ENCODE results near the gene PRKCZ.

Gene PRKCZ

DNA sequence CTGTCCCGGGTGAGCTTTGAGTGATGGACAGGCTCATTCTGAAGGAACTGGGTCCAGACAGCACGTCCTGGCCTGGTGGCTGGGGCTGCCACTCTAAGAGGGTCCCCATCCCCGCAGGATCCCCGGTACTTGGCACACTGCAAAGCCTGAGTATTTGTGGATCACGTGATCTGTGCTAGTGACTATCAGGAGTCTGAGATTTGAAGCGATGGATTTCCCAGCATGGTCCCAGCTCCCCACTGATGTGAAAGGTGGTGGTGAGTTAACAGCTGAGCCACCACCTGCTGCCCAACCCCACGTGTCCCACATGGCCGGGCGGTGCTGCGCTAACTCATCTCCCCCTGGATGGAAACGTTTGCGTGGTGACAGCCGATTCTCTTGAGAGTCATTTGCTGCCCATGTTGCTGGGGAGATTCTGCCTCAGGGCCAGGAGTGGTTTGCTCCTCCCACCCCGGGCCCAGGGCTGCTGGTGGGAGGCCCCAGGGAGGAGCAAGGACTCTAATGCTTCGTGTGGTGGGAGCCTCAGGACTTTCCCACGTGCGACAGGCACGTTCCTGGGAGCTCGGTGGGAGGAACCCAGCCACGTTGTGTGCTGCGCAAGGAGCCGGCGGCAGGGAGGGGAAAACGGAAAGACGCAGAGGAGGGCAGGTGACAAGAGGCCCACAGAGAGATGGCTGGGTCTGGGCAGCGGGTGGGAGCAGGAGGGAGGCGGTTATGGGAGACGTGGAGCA, 129.2 kb downstream of the PRKCZ start:
- no peak for DNase-seq (ENCODE audit: low read depth)

DNA sequence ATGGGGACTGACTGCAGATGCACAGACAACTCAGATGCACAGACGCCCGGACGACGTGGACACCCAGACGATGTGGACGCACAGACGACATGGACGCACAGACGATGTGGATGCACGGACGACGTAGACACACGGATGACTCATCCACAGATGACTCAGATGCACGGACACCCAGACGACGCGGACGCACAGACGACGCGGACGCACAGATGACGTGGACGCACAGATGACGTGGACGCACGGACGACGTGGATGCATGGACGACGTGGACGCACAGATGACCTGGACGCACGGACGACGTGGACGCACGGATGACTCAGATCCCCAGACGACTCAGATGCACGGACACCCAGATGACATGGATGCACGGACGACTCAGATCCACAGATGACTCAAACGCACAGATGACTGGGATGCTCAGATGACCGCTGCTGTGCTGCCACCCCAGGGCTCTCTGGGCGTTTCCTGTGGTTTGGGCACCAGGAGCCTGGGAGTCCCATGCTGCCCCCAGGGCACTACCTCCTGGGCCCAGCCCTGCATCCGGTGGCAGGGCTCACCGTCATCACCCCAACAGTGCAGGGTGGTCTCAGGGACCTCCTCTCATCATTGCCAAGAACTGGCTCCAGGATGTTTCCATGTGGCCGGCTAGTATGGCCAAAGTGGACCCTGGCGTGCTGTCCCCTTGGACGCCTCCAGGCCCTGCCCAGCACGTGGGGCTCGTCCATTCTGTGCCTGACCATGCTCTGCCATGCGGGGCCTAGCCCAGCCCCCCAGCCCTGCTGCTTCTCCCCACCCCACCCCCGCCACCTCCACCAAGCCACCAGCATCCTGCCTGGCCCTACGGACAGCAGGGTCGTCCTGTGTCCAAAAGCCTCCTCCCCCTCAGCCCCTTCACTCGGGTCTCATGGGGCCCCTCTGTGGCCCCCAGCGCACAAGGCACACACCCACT, 130.4 kb downstream of the PRKCZ start:
- no peak for DNase-seq (ENCODE audit: low read depth)

DNA sequence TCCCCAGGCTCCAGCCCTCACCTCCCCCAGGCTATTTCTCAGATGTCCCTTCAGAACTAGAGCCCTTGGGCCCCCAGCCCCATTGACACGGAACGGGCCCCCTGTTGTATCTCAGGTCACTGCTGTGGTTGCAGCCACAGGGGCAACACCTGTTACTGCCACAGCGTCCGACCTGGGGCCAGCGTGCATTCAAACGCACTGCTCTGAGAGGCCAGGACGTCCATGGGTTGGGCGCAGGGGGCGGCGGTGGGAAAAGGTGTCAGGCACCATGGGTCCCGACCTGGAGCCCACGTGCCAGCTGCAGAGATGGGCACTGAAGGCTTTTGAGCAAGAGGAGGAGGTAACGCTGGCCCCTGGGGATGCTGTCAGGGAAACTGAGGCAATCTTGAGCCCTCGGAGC, 131.1 kb downstream of the PRKCZ start:
- DNase-seq (ENCODE audit: low read depth): no peak

DNA sequence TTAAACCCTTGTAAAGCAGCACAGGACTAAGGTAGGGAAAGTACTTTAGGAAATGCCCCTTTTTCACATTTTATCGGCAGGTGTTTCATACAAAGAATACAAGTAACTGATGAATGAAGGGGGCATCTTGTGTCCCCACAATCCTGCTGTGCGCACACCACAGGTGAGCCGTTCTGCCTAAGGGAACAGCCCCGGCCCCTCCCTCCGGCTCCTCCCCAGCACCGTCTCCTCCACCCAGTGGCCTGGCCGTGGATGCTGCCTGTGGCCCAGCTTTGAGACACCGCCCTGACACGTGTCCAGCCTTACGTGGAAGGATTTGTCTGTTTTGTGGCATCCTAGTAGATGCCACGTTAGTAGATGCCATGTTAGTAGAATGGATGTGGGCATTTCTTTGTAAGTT, 131.5 kb downstream of the PRKCZ start:
- no peak for DNase-seq (ENCODE audit: low read depth)

DNA sequence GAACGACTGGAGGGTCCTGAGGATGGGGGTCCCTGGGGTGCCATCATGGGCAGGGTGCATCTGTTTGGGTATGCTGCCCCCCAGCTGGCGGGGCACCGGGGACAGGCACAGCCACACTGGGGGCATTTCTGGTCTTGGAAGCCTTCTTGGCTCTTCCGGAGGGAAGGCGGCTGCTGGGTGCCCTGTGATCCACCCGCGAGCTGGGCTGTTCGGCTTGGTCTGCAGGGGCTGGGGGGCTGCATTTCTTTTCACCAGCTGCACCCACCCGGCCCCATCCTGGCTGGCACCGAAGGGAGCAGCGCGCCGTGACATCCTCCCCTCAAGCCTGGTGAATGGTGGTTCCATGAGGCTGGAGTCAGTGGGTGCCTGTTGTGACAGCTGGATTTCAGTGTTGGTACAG, 132.2 kb downstream of the PRKCZ start:
- no peak for DNase-seq (ENCODE audit: low read depth)

DNA sequence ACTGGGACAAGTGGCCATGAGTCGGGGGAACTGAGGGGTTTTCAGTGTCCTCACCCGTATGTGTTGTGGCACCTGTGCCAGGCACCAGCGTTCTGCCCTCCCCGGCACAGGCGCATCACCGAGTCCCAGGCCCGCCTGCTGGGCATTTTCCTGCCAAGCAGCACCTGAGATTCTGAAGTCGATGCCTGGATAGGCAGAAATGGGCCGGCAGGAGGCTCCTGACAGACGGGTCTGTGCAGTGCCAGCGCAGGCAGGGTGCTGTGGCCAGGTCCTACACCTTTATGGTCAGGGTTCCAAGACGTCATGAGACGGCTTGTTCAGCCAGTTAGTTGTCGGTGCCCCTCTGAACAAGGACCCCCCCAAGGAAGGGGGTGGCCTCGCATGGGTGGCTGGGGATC, 133.7 kb downstream of the PRKCZ start:
- DNase-seq (ENCODE audit: low read depth): no peak

DNA sequence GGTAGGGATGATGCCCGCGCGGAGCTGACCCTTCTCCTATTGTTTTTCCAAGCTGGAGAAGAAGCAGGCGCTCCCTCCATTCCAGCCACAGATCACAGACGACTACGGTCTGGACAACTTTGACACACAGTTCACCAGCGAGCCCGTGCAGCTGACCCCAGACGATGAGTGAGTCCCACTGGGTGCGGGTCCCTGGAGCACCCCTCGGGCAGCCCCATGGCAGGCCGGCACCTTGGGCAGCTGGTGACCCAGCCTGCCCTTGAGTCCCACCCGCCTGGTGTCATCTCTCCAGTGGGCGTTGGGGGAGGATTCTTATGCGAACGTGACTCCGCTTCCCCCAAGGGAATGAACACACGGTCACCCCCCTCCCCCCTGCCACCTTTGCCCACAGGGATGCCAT, 134.3 kb downstream of the PRKCZ start:
- DNase-seq (ENCODE audit: low read depth): no peak

DNA sequence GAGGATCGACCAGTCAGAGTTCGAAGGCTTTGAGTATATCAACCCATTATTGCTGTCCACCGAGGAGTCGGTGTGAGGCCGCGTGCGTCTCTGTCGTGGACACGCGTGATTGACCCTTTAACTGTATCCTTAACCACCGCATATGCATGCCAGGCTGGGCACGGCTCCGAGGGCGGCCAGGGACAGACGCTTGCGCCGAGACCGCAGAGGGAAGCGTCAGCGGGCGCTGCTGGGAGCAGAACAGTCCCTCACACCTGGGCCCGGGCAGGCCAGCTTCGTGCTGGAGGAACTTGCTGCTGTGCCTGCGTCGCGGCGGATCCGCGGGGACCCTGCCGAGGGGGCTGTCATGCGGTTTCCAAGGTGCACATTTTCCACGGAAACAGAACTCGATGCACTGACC, 134.7 kb downstream of the PRKCZ start:
- no peak for DNase-seq (ENCODE audit: low read depth)

DNA sequence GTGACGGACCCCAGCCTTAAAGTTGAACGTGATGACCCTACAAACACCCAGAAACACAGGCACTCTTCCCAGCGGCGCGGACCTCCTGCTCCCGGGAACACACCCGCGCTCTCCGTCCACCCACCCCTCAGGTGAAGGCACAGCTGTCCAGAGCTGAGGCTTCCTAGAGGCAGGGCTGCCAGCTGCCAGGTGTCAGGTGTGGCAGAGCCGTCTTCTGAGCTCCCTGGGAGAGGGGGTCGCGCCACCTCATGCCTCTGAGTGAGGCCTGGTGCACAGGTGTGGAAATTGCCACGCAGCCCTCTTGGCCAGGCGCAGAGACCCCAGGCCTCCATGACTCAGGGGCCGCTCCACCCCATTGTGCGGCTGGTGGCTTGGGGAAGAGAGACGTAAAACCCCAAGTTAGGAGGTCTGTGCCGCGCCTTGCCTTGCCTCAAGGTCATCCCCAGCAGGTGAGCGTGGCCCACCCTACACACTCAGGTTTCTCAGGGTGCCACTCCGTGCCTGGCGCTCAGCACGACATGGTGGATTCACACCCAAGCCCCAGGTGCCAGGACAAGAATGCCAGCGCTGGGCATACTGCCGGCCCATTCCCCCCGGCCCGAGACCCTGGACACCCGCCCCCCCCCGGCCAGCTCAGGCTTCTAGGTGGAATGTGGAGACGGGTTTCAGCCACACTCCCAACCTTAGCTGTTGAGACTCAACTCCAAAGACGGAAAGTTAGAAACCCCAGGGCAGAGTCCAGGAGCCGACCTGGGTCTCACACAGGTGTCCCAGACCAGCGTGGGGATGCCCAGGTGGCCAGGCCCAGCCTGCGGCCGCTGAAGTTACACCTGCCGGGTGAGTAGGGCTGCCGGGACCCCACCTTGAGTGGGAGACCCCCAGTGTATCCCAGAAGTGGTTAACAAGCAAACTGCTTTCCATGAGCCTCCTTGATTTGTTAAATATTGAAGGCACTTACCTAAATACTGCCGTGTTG, 136.0 kb downstream of the PRKCZ start:
- DNase-seq (ENCODE audit: low read depth): no peak

DNA sequence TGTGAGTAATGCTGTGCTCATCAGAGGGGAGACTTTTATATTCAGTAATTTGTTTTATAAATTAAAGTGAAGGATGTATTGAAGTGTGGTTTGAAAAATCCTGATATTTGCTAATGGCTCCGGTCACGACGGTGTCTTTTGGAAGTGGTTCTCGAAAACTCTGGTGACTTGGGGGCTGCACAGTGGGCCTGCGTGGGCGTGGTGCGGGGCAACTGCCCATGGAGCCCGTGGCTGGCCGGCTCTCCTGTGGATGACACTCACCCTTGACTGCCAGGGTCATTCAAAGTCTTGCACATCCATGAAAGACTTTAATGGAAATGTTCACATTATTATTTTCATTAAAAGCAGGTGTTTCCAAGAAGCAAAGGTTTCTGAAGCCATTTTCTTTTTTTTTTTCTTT, 136.7 kb downstream of the PRKCZ start:
- no peak for DNase-seq (ENCODE audit: low read depth)

DNA sequence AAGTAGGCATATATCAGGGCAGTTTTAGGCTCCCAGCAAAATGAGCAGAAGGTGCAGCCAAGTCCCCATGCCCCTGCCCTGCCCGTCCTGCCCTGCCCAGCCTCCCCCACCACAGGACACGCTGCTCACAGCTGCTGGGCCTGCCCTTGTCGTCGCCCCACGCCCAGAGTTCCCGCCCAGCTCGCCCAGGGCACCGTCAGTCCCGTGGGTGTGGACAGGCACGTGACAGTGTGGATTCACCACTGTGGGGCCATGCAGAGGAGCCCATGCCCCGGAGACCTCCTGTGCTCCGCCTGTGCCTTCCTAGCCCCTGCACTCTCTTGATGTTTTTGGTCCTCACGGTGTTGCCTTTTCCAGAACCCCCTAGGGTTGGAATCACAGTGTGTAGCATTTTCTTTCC, 137.4 kb downstream of the PRKCZ start:
- no peak for DNase-seq (ENCODE audit: low read depth)

DNA sequence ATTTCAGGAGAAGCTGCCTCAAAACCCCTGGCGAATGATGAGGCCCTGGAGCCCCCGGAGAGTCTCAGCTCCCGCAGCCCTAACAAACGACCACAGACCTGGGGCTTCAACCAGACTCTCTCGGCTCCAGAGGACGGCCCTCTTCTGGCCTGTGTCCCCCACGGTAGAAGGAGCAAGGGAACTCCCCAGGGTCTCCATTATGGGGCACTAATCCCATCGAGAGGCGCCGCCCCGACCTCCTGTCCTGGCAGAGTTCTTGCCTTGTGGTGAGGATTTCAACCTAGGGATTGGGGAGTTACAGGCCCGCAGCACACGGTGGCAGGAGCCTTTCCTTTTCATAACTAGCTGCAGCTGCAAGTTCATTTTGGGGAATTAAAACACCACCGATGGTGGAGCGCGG, 138.1 kb downstream of the PRKCZ start:
- DNase-seq (ENCODE audit: low read depth): no peak

DNA sequence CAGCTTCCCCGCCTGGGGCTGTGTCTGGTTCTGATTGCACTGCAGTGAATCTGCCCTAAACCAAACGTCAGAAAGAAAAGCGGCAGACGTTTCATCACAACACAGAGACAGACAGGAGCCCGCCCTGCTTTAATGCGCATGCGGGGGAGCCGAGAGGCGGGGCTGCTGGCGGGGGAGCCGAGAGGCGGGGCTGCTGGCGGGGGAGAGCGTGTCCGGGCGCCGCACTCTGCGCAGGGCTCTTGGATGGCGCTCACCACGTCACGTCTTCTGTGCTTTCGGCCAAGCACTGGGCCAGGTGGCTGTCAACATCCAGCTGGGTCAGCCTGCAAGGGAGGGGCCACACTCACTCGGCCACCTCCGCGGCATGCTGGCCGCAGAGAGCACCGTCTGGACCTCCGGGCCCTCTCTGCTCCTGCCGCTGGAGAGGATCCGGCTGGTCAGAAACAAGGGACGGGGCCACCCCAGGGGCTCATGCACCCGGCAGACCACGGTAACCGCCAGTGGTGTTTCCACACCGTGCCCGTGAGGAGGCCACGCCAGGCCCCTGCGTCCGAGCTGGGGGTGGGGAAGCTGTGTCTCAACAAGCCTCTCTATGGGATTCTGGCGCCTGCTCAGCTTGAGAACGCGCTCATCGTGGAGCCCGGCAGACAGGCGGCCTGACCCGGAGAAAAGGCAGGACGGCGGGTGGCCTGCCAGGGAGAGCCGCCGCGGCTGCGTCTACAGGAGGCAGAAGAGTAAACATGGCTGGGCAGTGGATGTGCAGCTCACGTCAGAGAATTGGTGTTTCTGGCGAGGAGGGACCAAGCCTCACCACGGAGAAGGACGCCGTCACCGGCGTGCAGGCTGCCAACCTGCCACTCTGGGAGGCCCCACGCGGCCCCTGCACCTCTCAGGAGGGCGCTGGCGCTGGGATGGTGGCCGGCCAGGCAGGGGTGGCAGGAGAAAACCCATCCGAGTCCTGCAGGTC, 139.5 kb downstream of the PRKCZ start:
- DNase-seq (ENCODE audit: low read depth): peak; percentile 89

DNA sequence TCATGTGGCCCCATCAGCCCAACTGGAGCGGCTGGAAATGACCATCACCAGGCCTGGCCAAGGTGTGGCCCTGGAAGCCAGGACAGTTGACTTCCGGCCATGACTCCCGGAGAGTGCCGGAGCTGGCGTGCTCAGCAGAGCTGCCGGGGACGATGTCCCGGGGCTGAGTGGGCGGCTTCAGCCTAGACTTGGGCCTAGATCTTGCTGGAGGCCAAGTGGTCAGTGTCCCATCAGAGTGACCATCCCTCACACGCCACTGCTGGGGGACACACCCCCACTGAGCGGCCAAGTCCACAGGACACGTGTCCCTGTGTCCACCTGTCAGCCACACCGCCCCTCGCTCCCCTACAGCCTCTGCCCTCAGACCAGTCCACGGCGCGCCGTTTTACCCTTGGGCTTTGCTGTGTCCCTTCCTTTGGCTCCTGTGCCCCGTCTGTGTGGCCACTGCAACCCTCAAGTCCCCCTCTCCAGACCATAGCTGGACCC, 140.3 kb downstream of the PRKCZ start:
- DNase-seq (ENCODE audit: low read depth): no peak

DNA sequence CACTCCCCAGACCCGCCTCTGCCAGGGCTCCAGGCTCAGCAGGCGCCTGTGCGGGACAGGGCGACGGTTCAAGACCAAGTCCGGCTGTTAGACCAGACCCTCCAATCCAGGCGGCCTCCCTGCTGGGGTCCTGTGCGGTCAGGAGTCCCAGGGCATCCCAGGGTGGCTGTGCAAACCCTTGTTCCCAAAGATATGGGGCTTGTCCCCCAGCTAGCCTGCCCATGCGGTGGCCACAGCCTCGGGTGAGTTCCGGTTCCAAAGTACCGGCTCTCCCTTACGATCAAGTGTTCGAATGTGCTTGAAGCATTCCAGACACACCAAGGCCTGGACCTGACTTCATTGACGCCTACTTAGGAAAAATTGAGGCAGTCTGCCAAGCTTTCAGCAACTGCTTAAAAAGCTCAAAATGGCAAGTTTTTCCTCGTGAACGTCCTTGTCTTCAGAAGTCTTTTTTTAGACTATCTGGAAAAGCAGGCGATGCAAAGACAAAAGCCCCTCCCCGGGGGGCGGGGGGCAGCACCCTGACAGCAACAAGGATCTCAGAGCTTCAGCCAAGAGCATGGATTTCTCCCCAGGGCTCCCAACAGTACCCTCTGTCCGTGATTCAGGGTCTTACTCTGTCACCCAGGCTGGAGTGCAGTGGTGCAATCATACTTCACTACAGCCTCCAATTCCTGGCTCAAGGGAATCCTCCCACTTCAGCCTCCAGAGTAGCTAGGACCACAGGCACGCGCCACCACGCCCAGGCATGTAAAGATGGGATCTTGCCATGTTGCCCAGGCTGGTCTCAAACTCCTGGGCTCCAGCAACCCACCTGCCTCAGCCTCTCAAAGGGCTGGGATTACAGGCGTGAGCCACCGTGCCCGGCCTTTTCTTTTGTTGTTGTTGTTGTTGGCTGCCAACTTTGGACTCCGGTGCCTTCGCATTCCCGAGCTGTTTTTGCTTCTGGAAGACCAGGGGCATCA, 142.1 kb downstream of the PRKCZ start:
- no peak for DNase-seq (ENCODE audit: low read depth)

DNA sequence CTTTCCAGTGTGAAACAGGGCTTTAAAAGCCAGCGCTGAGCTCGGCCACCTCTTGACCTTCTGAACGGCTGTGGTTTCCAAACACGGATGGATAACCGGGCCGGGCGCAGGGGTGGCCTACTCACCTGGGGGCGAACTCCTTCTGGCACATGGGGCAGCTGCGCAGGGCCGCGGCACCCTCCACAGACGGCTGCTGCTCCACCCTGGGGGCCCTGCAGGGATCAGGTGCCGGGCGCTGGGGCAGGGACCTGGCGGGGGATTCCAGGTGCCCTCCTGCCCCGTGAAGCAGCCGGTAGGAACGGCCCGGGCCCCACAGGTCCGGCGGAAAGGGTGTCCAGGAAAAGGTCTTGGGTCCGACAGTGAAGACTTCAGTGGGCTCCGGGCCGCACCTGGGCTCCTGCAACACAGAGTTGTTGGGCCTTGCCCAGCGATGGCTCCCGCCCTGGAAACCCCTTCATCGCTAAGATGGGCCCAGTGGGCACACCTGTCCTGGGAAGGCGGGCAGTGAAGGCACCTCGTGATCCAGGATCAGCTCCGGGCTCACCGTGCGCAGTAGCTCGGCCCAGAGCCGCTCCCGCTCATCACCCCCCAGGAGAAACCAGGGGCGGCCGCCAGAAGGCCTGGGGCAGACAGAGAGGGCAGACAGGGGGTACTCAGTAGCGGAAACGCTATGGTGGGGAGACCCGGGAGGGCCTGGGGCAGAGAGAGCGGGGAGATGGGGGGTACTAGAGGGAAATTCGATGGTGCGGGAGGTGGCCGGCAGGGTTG, 143.5 kb downstream of the PRKCZ start:
- DNase-seq (ENCODE audit: low read depth): no peak

DNA sequence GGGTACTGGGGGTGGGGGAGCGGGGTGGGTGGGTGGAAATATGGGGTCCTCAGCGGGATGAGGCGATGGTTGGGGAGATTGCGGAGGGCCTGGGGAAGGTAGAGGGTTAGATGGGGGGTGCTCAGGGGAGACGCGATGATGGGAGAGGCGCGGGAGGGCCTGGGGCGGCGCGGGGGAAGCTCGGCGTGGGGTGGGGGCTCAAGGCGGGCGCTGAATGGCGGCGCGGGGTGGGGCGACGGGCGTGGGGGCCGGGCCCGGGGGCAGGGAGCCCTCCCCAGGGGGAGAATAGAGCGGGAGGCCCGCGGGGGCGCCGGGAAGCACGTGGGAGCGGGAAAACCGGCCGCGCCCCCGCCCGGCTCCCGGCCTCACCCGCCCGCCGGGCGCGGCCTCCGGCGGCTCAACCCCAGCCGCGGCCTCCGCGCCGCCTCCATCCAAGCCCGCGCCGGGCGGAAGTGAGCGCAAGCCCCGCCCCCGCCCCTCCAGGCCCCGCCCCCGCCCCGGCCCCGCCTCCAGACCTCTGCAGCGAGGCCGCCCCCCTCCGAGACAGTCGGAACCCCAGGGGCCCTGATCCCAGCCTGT, 144.2 kb downstream of the PRKCZ start, which contains the start of gene FAAP20:
FAAP20 (minus strand) TSS at position 454 of the 579 bp plus-strand sequence; CDS start at position 431, 23 bp downstream.
- DNase-seq (ENCODE audit: low read depth): peak; percentile 75
